Vagina (tissue), 2 donors: ENCODE measurements around the gene PEX10. TPM values are rescaled to one million over a fixed set of nuclear protein-coding genes. Genes with fewer than 3 reads are reported as not detected.

ENCODE experiments used
- DNase-seq, 2 donors: peaks; one replicate each; pipeline ENCODE4 v3.0.0-alpha.2; 2017; ENCODE audit errors: extremely low spot score in 2 of 2
- H3K27ac ChIP-seq: fragments of 200-600 bp; sonication (generic); one replicate; pipeline ENCODE4 v1.5.1; 2019
- H3K27me3 ChIP-seq: fragments of 200-600 bp; sonication (generic); one replicate; pipeline ENCODE4 v1.5.1; 2019
- H3K36me3 ChIP-seq, 2 donors: fragments of 200-600 bp; sonication (generic); one replicate each; pipeline ENCODE4 v1.5.1; 2017 to 2019
- H3K4me1 ChIP-seq: fragments of 200-600 bp; sonication (generic); one replicate; pipeline ENCODE4 v1.5.1; 2019
- H3K4me3 ChIP-seq, 2 donors: fragments of 200-600 bp; sonication (generic); 1 replicate in 1 of 2; 2 replicates in 1 of 2; pipeline ENCODE4 v1.5.1; 2016 to 2019
- H3K9me3 ChIP-seq: fragments of 200-600 bp; sonication (generic); one replicate; pipeline ENCODE4 v1.5.1; 2019
- POLR2A ChIP-seq, 2 donors: fragments of 450-650 bp; IDR thresholded peaks; one replicate each; pipeline ENCODE4 v1.6.1; 2017; ENCODE audit warnings: antibody characterized with exemption in 2 of 2, mild to moderate bottlenecking in 2 of 2, moderate library complexity in 2 of 2
- POLR2AphosphoS5 ChIP-seq, 2 donors: sonication (generic); formaldehyde crosslinking; IDR thresholded peaks; one replicate each; pipeline ENCODE4 v1.9.0; 2017; ENCODE audit warnings: antibody characterized with exemption in 2 of 2, mild to moderate bottlenecking in 2 of 2, low read depth in 1 of 2; ENCODE audit not compliant: insufficient read depth in 1 of 2
- intact Hi-C: fragments of 100-400 bp; cut with DNase I; formaldehyde crosslinking; loops from one replicate; pipeline ENCODE4 v1.15.1; 2023
- total RNA-seq: library from RNA; depleted of rRNA; stranded (reverse); fragments of >200 nt; gene quantifications from one replicate; pipeline ENCODE4 v1.2.3, GENCODE V29; 2016
- TF ChIP-seq, protein P1 (sequence below), 3 experiments: fragments of 450-650 bp in 2 of 3; fragments of 200-600 bp in 1 of 3; sonication (generic) in 1 of 3; IDR thresholded peaks; one replicate each; pipeline ENCODE4 v1.5.1; 2017 to 2019; ENCODE audit warnings: antibody characterized with exemption in 3 of 3, mild to moderate bottlenecking in 2 of 3, moderate library complexity in 2 of 3

Gene PEX10
- total RNA-seq, 1 donor from 2014 or later = 15.2 TPM

GRCh38 chr1:2405588-2406295 is 6.6 kb downstream of the PEX10 start:
- no peak overlapping the region for H3K27ac ChIP-seq
- H3K4me3 ChIP-seq = no peak overlapping the region
- H3K36me3 ChIP-seq = peaks cover 0 to 57% of the 10 kb centered on the region in 2 donors
- no peaks in the 10 kb centered on the region for H3K9me3 ChIP-seq
- intact Hi-C loops = no loop called here
- H3K4me1 ChIP-seq = no peaks in the 10 kb centered on the region
- TF ChIP-seq POLR2A (IDR thresholded peaks at IDR 0.05) = no peak
- TF ChIP-seq POLR2AphosphoS5 (IDR thresholded peaks at IDR 0.05; ENCODE audit: insufficient read depth in 1 of 2, low read depth in 1 of 2) = no peak
- TF ChIP-seq, protein P1, sequence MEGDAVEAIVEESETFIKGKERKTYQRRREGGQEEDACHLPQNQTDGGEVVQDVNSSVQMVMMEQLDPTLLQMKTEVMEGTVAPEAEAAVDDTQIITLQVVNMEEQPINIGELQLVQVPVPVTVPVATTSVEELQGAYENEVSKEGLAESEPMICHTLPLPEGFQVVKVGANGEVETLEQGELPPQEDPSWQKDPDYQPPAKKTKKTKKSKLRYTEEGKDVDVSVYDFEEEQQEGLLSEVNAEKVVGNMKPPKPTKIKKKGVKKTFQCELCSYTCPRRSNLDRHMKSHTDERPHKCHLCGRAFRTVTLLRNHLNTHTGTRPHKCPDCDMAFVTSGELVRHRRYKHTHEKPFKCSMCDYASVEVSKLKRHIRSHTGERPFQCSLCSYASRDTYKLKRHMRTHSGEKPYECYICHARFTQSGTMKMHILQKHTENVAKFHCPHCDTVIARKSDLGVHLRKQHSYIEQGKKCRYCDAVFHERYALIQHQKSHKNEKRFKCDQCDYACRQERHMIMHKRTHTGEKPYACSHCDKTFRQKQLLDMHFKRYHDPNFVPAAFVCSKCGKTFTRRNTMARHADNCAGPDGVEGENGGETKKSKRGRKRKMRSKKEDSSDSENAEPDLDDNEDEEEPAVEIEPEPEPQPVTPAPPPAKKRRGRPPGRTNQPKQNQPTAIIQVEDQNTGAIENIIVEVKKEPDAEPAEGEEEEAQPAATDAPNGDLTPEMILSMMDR (IDR thresholded peaks at IDR 0.05) = no peak
- DNase-seq = no peak
- no peaks in the 10 kb centered on the region for H3K27me3 ChIP-seq

DNA sequence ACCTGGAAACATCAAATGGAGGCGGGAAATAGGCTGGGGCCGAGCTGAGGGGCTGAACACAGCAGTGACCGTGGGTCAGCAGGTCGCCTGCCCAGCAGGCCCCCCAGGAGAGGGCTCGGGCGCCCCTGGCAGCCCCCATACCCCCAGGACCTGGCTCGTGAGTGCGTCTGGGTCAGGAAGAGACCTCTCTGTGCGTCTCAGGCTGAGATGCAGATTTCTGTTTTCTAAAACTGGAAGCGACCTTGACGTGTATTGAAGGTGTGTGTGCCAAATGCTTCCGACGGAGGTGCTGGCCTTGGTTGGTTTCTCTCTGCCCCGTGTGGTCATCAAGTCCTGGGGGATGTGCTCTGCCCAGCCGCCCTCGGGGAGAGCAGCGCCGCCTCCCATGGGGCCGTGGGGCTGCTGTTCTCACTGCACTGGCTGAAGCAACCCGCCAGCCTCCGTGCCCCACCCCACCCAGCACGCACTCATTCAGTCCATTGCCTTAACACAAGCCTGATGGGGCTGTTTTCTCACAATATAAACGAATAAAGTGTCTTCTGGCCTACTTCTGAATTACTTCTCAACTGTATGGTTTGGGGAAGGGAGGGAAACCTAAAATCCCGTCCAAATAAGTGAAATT is 7.4 kb downstream of the PEX10 start:
- intact Hi-C loops = no loop called here
- H3K36me3 ChIP-seq = peaks cover 0 to 64% of the 10 kb centered on the region in 2 donors

GRCh38 chr1:2404142-2404889 is 8.0 kb downstream of the PEX10 start:
- Histone ChIP-seq H3K27me3 (no peaks in the 10 kb centered on the region), H3K4me3 (no peak overlapping the region), H3K4me1 (no peaks in the 10 kb centered on the region), H3K36me3 (peaks cover 0 to 71% of the 10 kb centered on the region in 2 donors), H3K27ac (no peak overlapping the region), H3K9me3 (no peaks in the 10 kb centered on the region)
- TF ChIP-seq, protein P1 (IDR thresholded peaks at IDR 0.05) = no peak
- TF ChIP-seq POLR2A (IDR thresholded peaks at IDR 0.05) (no peak), POLR2AphosphoS5 (IDR thresholded peaks at IDR 0.05; ENCODE audit: insufficient read depth in 1 of 2, low read depth in 1 of 2) (no peak)
- intact Hi-C loops = no loop called here
- DNase-seq = no peak

More for the DNA sequence above, 7.4 kb downstream of the PEX10 start:
- Histone ChIP-seq H3K9me3 (no peaks in the 10 kb centered on the region), H3K27me3 (no peaks in the 10 kb centered on the region), H3K27ac (no peak overlapping the region), H3K4me1 (no peaks in the 10 kb centered on the region), H3K4me3 (no peak overlapping the region)
- TF ChIP-seq, protein P1 (IDR thresholded peaks at IDR 0.05) = no peak
- TF ChIP-seq POLR2AphosphoS5 (IDR thresholded peaks at IDR 0.05; ENCODE audit: insufficient read depth in 1 of 2, low read depth in 1 of 2) (no peak), POLR2A (IDR thresholded peaks at IDR 0.05) (no peak)
- no peak for DNase-seq

DNA sequence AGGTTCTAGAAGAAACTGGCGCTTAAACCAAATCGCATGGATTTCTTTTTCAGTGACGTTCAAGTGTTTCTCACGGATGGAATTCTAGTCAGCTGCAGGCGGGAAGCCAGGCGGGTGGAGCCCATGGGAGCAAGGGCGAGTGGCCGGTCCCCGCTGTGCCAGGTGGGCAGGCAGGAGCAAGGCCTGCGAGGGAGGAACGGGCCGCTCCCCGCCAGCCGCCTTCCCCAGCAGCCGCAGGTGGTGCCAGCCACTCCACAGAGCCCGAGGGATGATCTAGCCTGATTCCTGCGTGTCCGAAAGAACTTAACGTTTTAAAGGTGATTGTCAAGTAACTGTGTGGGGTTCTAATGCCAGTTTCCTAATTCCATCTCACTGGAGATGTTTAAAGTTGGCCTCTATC is 9.1 kb downstream of the PEX10 start:
- DNase-seq = no peak
- H3K9me3 ChIP-seq = no peaks in the 10 kb centered on the region
- H3K27me3 ChIP-seq = no peaks in the 10 kb centered on the region
- no peak overlapping the region for H3K27ac ChIP-seq
- intact Hi-C loops = no loop called here
- no peaks in the 10 kb centered on the region for H3K4me1 ChIP-seq
- H3K4me3 ChIP-seq = no peak overlapping the region
- H3K36me3 ChIP-seq = peaks cover 0 to 73% of the 10 kb centered on the region in 2 donors
- TF ChIP-seq POLR2A (IDR thresholded peaks at IDR 0.05) = no peak
- TF ChIP-seq, protein P1 (IDR thresholded peaks at IDR 0.05) = no peak
- TF ChIP-seq POLR2AphosphoS5 (IDR thresholded peaks at IDR 0.05; ENCODE audit: insufficient read depth in 1 of 2, low read depth in 1 of 2) = no peak
